Lung (tissue), 12 donors: Measurements from ENCODE around the gene SLC19A1. TPM values are rescaled to one million over a fixed set of nuclear protein-coding genes. Genes with fewer than 3 reads are reported as not detected.

Experiments
- ATAC-seq: fragments of 200-7000 bp; cut with Tn5 transposase; one replicate; pipeline ENCODE4 v1.9.1; 2020; ENCODE audit warnings: moderate number of reproducible peaks; ENCODE audit not compliant: insufficient read depth, low FRiP score
- DNase-seq, 3 donors: peaks; one replicate each; pipeline ENCODE4 v3.0.0-alpha.2; 2013 to 2017
- H3K27ac ChIP-seq, 2 donors: one replicate each; pipeline ENCODE4 v1.5.1; 2013; ENCODE audit warnings: mild to moderate bottlenecking in 2 of 2, moderate library complexity in 2 of 2, control low read depth in 1 of 2, inconsistent platforms in 1 of 2, low read depth in 1 of 2, low read length in 1 of 2
- H3K27me3 ChIP-seq, 3 donors: one replicate each; pipeline ENCODE4 v1.5.1; 2013; ENCODE audit warnings: low read length in 2 of 3; ENCODE audit not compliant: control insufficient read depth in 3 of 3, insufficient read depth in 3 of 3
- H3K36me3 ChIP-seq, 4 donors: one replicate each; pipeline ENCODE4 v1.5.1; 2013; ENCODE audit warnings: low read length in 4 of 4, mild to moderate bottlenecking in 1 of 4, moderate library complexity in 1 of 4; ENCODE audit not compliant: control insufficient read depth in 4 of 4, insufficient read depth in 4 of 4
- H3K4me1 ChIP-seq, 5 donors: one replicate each; pipeline ENCODE4 v1.5.1; 2013; ENCODE audit warnings: low read length in 5 of 5, mild to moderate bottlenecking in 2 of 5, moderate library complexity in 1 of 5; ENCODE audit not compliant: control insufficient read depth in 5 of 5, insufficient read depth in 5 of 5
- H3K4me3 ChIP-seq: one replicate; pipeline ENCODE4 v1.5.1; 2013; ENCODE audit warnings: mild to moderate bottlenecking, control low read depth, moderate library complexity
- H3K9ac ChIP-seq, 2 donors: one replicate each; pipeline ENCODE4 v1.5.1; 2013; ENCODE audit warnings: low read length in 2 of 2, control low read depth in 1 of 2; ENCODE audit not compliant: insufficient read depth in 1 of 2
- H3K9me3 ChIP-seq, 4 donors: one replicate each; pipeline ENCODE4 v1.5.1; 2013; ENCODE audit warnings: low read length in 3 of 4, mild to moderate bottlenecking in 1 of 4, moderate library complexity in 1 of 4; ENCODE audit not compliant: control insufficient read depth in 4 of 4, insufficient read depth in 3 of 4
- CTCF ChIP-seq: IDR thresholded peaks from 2 replicates; pipeline ENCODE4 v1.5.1; 2012; ENCODE audit warnings: mild to moderate bottlenecking; ENCODE audit errors: control extremely low read depth, extremely low read depth
- WGBS, 2 donors: extraction: QIAGEN DNeasy Blood & Tissue Kit; methylation state at CpG; one replicate each; pipeline ENCODE4 v1.1.7; 2013; 5-methylcytosine and 5-hydroxymethylcytosine counted together
- polyA plus RNA-seq, 2 donors: library from polyadenylated mRNA; stranded (reverse); fragments of 200-250 nt; gene quantifications; one replicate each; pipeline ENCODE4 v1.2.1, GENCODE V29; 2013
- total RNA-seq, 2 donors: library from RNA; depleted of rRNA in 1 of 2; stranded (reverse); fragments of >200 nt in 1 of 2; gene quantifications; one replicate each; pipeline ENCODE4 v1.2.1, GENCODE V29; 2014 to 2021
- donor health status: control.
- donor health status: control.
- donor health status: Bipolar disorder and iron deficiency.
- donor health status: healthy.
- donor health status: DM: yes; HTN: yes; CAD: no.

Gene SLC19A1
- total and polyA plus RNA-seq, 4 donors, result 23.8 to 42.0 (median 26.2) TPM

- DNase-seq (no peak), ATAC-seq (no peak)
- Histone ChIP-seq H3K9me3 (peaks cover 0 to 5% (median under 1%) of the 10 kb centered on the region in 4 donors), H3K36me3 (no peaks in the 10 kb centered on the region), H3K27me3 (no peaks in the 10 kb centered on the region), H3K9ac (no peak overlapping the region), H3K4me3 (no peak overlapping the region), H3K27ac (no peak overlapping the region), H3K4me1 (peaks cover 0 to 18% (median 0%) of the 10 kb centered on the region in 5 donors)
- no peak for TF ChIP-seq CTCF
- 68 to 69% methylated on average over 33 of the region's 33 CpGs for WGBS, 2 donors
These were observed 38.5 kb upstream of the SLC19A1 start for GRCh38 chr21:45580576-45581321.

GRCh38 chr21:45580181-45580575 is 37.9 kb upstream of the SLC19A1 start:
- peak in 1 of 3 donors; percentile 8 for DNase-seq
- no peaks in the 10 kb centered on the region for H3K27me3 ChIP-seq
- peaks cover 0 to 5% (median 0%) of the 10 kb centered on the region in 4 donors for H3K9me3 ChIP-seq
- H3K27ac ChIP-seq, result no peak overlapping the region
- no peak overlapping the region for H3K9ac ChIP-seq
- H3K4me1 ChIP-seq, result peaks cover 0 to 18% (median 0%) of the 10 kb centered on the region in 5 donors
- WGBS, 2 donors, result 86 to 94% methylated on average over 8 of the region's 8 CpGs
- ATAC-seq, result no peak
- no peaks in the 10 kb centered on the region for H3K36me3 ChIP-seq
- TF ChIP-seq CTCF, result no peak
- H3K4me3 ChIP-seq, result no peak overlapping the region

- peaks cover 0 to 16% (median 2%) of the 10 kb centered on the region in 5 donors for H3K4me1 ChIP-seq
- 91 to 95% methylated on average over 26 to 29 of the region's 29 CpGs for WGBS, 2 donors
- no peak for TF ChIP-seq CTCF
- H3K9me3 ChIP-seq, result peaks cover 0 to 5% (median 0%) of the 10 kb centered on the region in 4 donors
- peak in 1 of 3 donors; percentile 11 for DNase-seq
- no peaks in the 10 kb centered on the region for H3K27me3 ChIP-seq
- H3K27ac ChIP-seq, result no peak overlapping the region
- no peak for ATAC-seq
- no peaks in the 10 kb centered on the region for H3K36me3 ChIP-seq
- no peak overlapping the region for H3K4me3 ChIP-seq
- H3K9ac ChIP-seq, result no peak overlapping the region
These were observed 37.3 kb upstream of the SLC19A1 start for GRCh38 chr21:45579383-45580180.
